Stimulated activated naive CD8-positive, alpha-beta T cell treated with anti-CD3 and anti-CD28 coated beads, Interleukin-15, amount 100 ng/mL, for 72 hours (primary cell): ENCODE measurements around the gene DDIAS.
"Not testable (repeated sequence)": the region's sequence is repeated elsewhere in the genome, so short reads cannot be mapped to it uniquely, and the experiment has no call there.

Experiments used
- ATAC-seq: fragments of 150-1000 bp; cut with Tn5 transposase; 2 replicates; pipeline ENCODE4 v1.10.0; 2021; ENCODE audit warnings: mild to moderate bottlenecking, moderate library complexity
- DNase-seq, 2 donors: peaks; one replicate each; pipeline ENCODE4 v3.0.0; 2021 to 2022
- H3K27ac Mint-ChIP-seq, 2 donors: one replicate each; pipeline ENCODE4 v1.8.0; 2022; ENCODE audit warnings: mild to moderate bottlenecking in 2 of 2, mixed read lengths in 2 of 2, moderate library complexity in 2 of 2
- H3K27me3 Mint-ChIP-seq: one replicate; pipeline ENCODE4 v1.8.0; 2022; ENCODE audit warnings: mixed read lengths
- H3K4me1 Mint-ChIP-seq: one replicate; pipeline ENCODE4 v1.8.0; 2022; ENCODE audit warnings: mild to moderate bottlenecking, mixed read lengths
- H3K4me3 Mint-ChIP-seq, 2 donors: one replicate each; pipeline ENCODE4 v1.8.0; 2022; ENCODE audit warnings: mild to moderate bottlenecking in 2 of 2, mixed read lengths in 2 of 2, moderate library complexity in 1 of 2
- H3K9me3 Mint-ChIP-seq, 2 donors: one replicate each; pipeline ENCODE4 v1.8.0; 2022; ENCODE audit warnings: mixed read lengths in 2 of 2

Gene DDIAS, protein sequence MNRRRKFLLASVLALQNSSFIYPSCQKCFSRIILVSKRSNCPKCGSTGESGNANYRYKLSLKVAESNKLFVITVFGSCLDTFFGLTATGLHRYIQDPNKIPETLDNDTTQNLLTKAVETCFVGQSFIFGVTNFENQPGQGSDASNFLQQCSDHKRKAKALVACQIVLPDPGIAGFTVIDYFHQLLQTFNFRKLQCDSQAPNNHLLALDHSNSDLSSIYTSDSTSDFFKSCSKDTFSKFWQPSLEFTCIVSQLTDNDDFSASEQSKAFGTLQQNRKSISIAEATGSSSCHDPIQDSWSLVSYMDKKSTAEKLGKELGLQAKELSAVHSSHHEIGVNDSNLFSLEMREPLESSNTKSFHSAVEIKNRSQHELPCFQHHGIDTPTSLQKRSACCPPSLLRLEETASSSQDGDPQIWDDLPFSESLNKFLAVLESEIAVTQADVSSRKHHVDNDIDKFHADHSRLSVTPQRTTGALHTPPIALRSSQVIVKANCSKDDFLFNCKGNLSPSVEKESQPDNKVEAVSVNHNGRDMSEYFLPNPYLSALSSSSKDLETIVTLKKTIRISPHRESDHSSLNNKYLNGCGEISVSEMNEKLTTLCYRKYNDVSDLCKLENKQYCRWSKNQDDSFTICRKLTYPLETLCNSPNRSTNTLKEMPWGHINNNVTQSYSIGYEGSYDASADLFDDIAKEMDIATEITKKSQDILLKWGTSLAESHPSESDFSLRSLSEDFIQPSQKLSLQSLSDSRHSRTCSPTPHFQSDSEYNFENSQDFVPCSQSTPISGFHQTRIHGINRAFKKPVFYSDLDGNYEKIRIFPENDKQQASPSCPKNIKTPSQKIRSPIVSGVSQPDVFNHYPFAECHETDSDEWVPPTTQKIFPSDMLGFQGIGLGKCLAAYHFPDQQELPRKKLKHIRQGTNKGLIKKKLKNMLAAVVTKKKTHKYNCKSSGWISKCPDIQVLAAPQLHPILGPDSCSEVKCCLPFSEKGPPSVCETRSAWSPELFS

DNA sequence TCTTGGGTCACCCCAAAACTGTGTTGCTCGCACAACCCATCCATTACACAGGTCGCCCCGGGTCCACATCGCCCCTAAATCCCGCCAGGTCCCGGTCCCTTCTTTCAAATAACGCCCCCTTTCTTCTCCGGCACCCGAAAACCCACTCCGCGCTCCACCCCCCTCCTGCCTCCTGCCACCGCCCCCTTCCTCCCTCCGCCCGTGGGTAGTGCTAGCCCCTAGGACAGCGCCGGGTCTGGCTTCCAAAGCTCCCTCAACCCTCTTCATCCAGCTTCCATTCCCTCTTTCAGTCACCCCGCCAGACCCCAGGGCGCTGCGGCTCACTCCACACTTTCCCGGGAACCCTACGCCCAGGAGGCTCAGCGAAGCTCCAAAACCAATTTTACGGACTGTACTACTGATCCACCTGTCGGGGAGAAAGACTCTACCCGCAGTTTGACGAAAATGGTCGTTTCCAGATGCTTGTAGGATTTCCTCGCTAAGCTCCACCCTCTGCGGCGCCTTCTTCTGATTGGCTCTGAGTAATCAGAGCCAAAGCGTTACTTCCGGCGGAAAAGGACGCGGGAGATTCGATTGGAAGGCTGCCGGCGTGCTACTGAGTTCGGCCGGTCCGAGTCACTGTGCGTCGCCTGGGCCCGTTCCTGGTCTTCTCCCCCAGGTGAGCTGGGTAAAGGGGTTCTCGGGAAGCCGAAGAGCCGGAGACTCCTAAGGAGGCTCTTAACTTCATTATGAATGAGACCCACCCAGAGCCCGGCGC is at the start of gene DDIAS:
Gene DDIAS, plus strand, starts transcription at position 572 of the 757 bp plus-strand sequence. CDS start 13,003 bp downstream, outside the sequence.
- peak within 1 kb of the TSS; percentile 99 to 100 for H3K27ac Mint-ChIP-seq
- ATAC-seq (peak; percentile 74), DNase-seq (peak; percentile 91 to 94)
- H3K4me3 Mint-ChIP-seq, result peak within 1 kb of the TSS; percentile 93 to 99
- H3K27me3 Mint-ChIP-seq, result no peaks in the 10 kb centered on the region
- no peaks in the 10 kb centered on the region for H3K9me3 Mint-ChIP-seq
- H3K4me1 Mint-ChIP-seq, result peaks cover 60% of the 10 kb centered on the region

- H3K9me3 Mint-ChIP-seq, result no peaks in the 10 kb centered on the region
- DNase-seq (no peak), ATAC-seq (no peak)
- no peak overlapping the region for H3K4me3 Mint-ChIP-seq
- H3K27ac Mint-ChIP-seq, result no peak overlapping the region
- no peaks in the 10 kb centered on the region for H3K27me3 Mint-ChIP-seq
- peaks cover 18% of the 10 kb centered on the region for H3K4me1 Mint-ChIP-seq
These were observed 47.3 kb upstream of the DDIAS start for GRCh38 chr11:82854242-82854641.

DNA sequence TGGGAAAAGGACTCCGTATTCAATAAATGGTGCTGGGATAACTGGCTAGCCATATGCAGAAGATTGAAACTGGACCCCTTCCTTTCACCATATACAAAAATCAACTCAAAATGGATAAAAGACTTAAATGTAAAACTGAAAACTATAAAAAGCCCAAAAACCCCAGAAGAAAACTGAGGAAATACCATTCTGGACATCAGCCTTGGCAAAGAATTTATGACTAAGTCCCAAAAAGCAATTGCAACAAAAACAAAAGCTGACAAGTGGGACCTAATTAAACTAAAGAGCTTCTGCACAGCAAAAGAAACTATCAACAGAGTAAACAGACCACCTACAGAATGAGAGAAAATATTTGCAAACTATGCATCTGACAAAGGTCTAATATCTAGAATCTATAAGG is 46.6 kb upstream of the DDIAS start:
- H3K27ac Mint-ChIP-seq, H3K27me3 Mint-ChIP-seq, H3K9me3 Mint-ChIP-seq, DNase-seq, H3K4me3 Mint-ChIP-seq, ATAC-seq: not testable (repeated sequence)
- H3K4me1 Mint-ChIP-seq, result peaks cover 18% of the 10 kb centered on the region

DNA sequence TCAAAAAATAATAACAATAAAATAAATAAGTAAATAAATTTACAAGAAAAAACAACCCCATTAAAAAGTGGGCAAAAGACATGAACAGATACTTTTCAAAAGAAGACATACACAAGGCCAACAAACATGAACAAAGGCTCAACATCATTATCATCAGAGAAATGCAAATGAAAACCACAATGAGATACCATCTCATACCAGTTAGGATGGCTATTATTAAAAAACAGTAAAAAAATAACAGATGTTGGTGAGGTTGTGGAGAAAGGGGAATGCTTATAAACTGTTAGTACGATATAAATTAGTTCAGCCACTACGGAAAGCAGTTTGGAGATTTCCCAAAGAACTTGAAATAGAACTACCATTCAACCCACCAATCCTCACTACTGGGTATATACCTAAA is 45.9 kb upstream of the DDIAS start:
- Mint-ChIP-seq H3K27me3 (no peaks in the 10 kb centered on the region), H3K4me3 (no peak overlapping the region), H3K9me3 (no peaks in the 10 kb centered on the region), H3K4me1 (peaks cover 18% of the 10 kb centered on the region), H3K27ac (no peak overlapping the region)
- DNase-seq, result no peak
- ATAC-seq, result no peak

- Mint-ChIP-seq H3K27ac (no peak overlapping the region), H3K4me3 (no peak overlapping the region), H3K27me3 (no peaks in the 10 kb centered on the region), H3K9me3 (no peaks in the 10 kb centered on the region), H3K4me1 (peaks cover 18% of the 10 kb centered on the region)
- ATAC-seq (no peak), DNase-seq (no peak)
These were observed 44.4 kb upstream of the DDIAS start for GRCh38 chr11:82857145-82857544.

DNA sequence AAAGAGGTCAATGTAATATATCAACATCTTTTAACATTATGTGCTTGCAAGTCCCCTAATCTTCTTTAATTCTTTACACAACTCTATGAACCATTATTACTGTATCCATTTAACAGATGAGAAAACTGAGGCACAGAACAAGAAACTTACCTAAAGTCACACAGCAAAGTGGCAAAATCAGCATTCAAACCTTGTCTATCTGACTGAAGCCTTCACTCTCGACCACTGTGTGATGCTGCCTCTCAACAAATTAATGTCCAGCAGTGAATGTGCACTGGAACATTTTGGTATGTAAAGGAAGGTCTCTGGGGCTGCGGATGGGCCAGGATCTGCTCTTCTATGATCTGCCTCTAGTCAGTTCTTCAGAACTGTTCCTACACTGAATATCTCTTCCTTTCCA is 43.4 kb upstream of the DDIAS start:
- ATAC-seq, result no peak
- no peaks in the 10 kb centered on the region for H3K27me3 Mint-ChIP-seq
- peaks cover 24% of the 10 kb centered on the region for H3K4me1 Mint-ChIP-seq
- no peaks in the 10 kb centered on the region for H3K9me3 Mint-ChIP-seq
- H3K27ac Mint-ChIP-seq, result no peak overlapping the region
- no peak for DNase-seq
- H3K4me3 Mint-ChIP-seq, result no peak overlapping the region

GRCh38 chr11:82858556-82859091 is 42.9 kb upstream of the DDIAS start:
- no peak overlapping the region for H3K27ac Mint-ChIP-seq
- DNase-seq (no peak), ATAC-seq (no peak)
- peaks cover 26% of the 10 kb centered on the region for H3K4me1 Mint-ChIP-seq
- no peak overlapping the region for H3K4me3 Mint-ChIP-seq
- no peaks in the 10 kb centered on the region for H3K27me3 Mint-ChIP-seq
- no peaks in the 10 kb centered on the region for H3K9me3 Mint-ChIP-seq

DNA sequence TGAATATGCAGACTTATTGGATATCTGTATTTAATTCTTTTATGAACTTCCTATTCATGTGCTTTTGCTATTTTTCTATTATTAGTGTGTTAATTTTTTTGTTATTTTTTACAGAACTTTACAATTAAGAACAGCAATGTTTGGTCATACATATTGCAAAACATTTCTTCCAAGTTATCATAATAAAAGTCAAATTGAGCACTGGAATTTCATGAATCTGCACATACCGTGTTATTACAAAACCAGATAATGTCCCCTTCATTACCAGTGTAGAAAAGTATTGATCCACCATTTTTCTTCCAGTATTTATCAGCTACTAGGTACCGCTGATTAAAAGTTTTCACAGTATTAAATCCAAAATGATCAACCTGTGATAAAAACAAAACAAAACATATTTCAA is 41.8 kb upstream of the DDIAS start:
- no peaks in the 10 kb centered on the region for H3K9me3 Mint-ChIP-seq
- ATAC-seq (no peak), DNase-seq (no peak)
- no peak overlapping the region for H3K4me3 Mint-ChIP-seq
- no peak overlapping the region for H3K27ac Mint-ChIP-seq
- H3K4me1 Mint-ChIP-seq, result peaks cover 21% of the 10 kb centered on the region
- no peaks in the 10 kb centered on the region for H3K27me3 Mint-ChIP-seq

- Mint-ChIP-seq H3K27ac (no peak overlapping the region), H3K4me1 (peaks cover 19% of the 10 kb centered on the region), H3K27me3 (no peaks in the 10 kb centered on the region), H3K9me3 (no peaks in the 10 kb centered on the region), H3K4me3 (no peak overlapping the region)
- ATAC-seq, result no peak
- DNase-seq, result no peak
These were observed 39.2 kb upstream of the DDIAS start for GRCh38 chr11:82862379-82862778.

DNA sequence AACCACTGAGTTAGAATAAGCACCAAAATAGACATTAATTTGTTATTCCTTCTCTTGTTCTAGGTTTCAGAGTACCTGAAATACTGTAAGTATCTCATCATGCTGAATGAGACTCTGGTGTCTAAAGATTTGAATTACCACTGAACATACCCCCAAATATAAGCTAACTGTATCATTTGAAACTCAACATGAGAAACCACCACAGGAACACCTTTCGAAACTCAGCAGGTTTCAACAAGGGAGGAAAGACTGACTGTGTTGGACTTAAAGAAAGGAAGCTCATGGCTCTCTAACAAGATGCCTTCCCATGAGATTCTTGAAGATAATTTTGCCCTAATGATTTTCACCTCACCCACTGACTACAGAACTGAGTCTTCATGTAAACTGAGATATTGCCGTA is 38.3 kb upstream of the DDIAS start:
- DNase-seq (no peak), ATAC-seq (no peak)
- no peak overlapping the region for H3K27ac Mint-ChIP-seq
- H3K4me1 Mint-ChIP-seq, result peaks cover 23% of the 10 kb centered on the region
- no peaks in the 10 kb centered on the region for H3K9me3 Mint-ChIP-seq
- no peak overlapping the region for H3K4me3 Mint-ChIP-seq
- H3K27me3 Mint-ChIP-seq, result no peaks in the 10 kb centered on the region

- Mint-ChIP-seq H3K4me3 (no peak overlapping the region), H3K9me3 (no peaks in the 10 kb centered on the region), H3K4me1 (peaks cover 23% of the 10 kb centered on the region), H3K27me3 (no peaks in the 10 kb centered on the region), H3K27ac (no peak overlapping the region)
- ATAC-seq (peak; percentile 66), DNase-seq (peak in 1 of 2 donors; percentile 16)
These were observed 37.3 kb upstream of the DDIAS start for GRCh38 chr11:82864268-82864667.

DNA sequence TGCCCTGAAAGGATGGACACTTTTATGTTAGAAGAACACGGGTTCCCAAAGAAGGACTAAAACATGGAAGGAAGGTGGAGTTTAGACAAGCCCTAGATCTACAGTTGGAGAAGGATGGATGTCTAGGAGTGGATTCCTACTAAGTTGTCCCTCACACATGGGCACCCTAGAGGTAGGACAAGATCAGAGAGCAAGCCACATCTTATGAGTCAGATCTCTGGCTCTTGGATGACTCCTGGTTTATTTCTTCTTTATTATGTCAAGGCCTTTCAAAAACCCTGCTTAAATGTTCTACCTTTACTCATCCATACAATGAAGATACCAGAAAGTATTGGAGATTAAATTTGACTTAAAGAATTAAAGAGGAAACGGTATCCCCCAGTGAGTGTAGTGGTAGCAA is 35.7 kb upstream of the DDIAS start:
- DNase-seq (no peak), ATAC-seq (no peak)
- Mint-ChIP-seq H3K9me3 (no peaks in the 10 kb centered on the region), H3K4me3 (no peak overlapping the region), H3K27ac (no peak overlapping the region), H3K4me1 (peaks cover 23% of the 10 kb centered on the region), H3K27me3 (no peaks in the 10 kb centered on the region)

GRCh38 chr11:82867495-82868082 is 33.9 kb upstream of the DDIAS start:
- DNase-seq (peak; percentile 67 to 68), ATAC-seq (peak; percentile 76)
- H3K9me3 Mint-ChIP-seq, result no peaks in the 10 kb centered on the region
- H3K4me3 Mint-ChIP-seq, result peak overlapping the region in 1 of 2 donors; percentile 41
- H3K4me1 Mint-ChIP-seq, result peaks cover 26% of the 10 kb centered on the region
- no peak overlapping the region for H3K27ac Mint-ChIP-seq
- no peaks in the 10 kb centered on the region for H3K27me3 Mint-ChIP-seq

DNA sequence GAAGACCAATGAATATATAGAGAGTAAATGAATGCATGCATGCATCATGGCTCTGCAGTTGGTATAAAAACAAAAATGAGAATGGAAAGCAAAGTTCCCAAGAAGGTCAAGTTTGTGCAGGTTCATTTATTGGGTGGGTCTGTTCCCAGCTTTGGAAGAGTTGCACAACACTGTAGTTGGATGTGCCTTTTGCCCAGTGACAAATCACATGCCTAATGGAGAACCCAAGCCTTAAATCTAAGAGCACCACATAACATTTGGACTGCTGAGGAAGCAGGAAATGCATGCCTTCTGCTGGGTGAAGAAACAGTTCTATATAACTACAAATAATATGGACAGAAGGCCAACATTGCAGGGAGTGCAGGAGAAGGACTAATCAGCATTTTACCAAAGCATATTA is 31.9 kb upstream of the DDIAS start:
- DNase-seq, result no peak
- H3K27ac Mint-ChIP-seq, result no peak overlapping the region
- H3K9me3 Mint-ChIP-seq, result no peaks in the 10 kb centered on the region
- no peaks in the 10 kb centered on the region for H3K27me3 Mint-ChIP-seq
- no peak overlapping the region for H3K4me3 Mint-ChIP-seq
- ATAC-seq, result no peak
- H3K4me1 Mint-ChIP-seq, result peaks cover 25% of the 10 kb centered on the region

DNA sequence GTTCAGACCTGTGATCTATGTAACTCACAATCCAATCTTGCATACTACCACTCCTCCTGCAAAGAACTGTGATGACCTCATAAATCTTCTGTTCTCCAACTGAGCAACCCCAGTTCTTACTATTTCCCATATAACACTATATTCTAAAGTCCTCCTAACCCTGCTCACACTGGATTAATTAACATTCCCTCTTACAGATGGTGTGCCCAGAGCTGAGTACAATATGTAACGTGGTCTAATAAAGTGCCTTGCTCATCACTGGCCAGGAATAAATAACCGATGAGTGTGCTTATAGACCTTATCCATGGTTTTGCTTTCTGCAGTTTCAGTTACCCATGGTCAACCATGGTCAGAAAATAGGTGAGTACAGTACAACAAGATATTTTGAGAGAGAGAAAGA is 29.9 kb upstream of the DDIAS start:
- Mint-ChIP-seq H3K9me3 (peaks cover 3 to 6% of the 10 kb centered on the region in 2 donors), H3K27me3 (no peaks in the 10 kb centered on the region), H3K4me1 (peaks cover 32% of the 10 kb centered on the region), H3K27ac (no peak overlapping the region), H3K4me3 (no peak overlapping the region)
- DNase-seq (no peak), ATAC-seq (no peak)
